WTC11 (cell line): ENCODE measurements around the gene RFC4.

ENCODE experiments used
- ZNF138 ChIP-seq: sonication (generic); formaldehyde crosslinking; conservative IDR thresholded peaks from 2 replicates; pipeline ENCODE4 v1.8.1; 2022; ENCODE audit warnings: mild to moderate bottlenecking, moderate library complexity, missing genetic modification reagents
- TF ChIP-seq, protein P1 (sequence below): fragments of 200-600 bp; IDR thresholded peaks from 2 replicates; pipeline ENCODE4 v1.8.0; 2022; ENCODE audit warnings: antibody characterized with exemption
- TF ChIP-seq, protein P2 (sequence below): sonication (generic); formaldehyde crosslinking; IDR thresholded peaks from 2 replicates; pipeline ENCODE4 v1.8.1; 2023; ENCODE audit warnings: mild to moderate bottlenecking, missing genetic modification reagents, moderate library complexity

DNA sequence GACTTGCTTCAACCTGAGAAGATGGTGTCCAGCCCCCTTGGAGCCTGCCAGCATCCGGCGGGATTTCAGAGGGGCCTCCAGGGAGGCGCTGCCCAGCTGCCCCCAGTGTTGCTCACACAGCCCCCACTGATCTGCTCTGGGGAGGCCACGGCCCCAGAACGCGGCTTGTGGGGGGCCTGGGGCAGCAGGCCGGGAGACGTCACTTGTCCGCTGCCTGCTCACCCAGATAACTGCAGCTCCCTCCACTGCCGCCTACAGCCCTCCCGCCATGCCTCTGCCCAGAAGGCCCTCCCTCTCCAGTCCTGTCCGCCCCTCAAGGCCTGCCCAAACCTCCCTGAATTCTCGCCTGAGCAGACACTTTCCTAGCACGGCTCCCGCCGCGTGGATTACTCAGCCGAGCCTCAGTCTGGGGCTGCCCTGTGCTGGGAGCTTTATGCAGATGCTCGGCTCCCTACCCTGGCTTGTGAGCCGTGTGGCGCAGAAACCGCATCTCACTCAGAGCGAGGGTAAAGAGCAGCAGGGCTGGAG, 19.1 kb upstream of the RFC4 start:
- TF ChIP-seq, protein P1, sequence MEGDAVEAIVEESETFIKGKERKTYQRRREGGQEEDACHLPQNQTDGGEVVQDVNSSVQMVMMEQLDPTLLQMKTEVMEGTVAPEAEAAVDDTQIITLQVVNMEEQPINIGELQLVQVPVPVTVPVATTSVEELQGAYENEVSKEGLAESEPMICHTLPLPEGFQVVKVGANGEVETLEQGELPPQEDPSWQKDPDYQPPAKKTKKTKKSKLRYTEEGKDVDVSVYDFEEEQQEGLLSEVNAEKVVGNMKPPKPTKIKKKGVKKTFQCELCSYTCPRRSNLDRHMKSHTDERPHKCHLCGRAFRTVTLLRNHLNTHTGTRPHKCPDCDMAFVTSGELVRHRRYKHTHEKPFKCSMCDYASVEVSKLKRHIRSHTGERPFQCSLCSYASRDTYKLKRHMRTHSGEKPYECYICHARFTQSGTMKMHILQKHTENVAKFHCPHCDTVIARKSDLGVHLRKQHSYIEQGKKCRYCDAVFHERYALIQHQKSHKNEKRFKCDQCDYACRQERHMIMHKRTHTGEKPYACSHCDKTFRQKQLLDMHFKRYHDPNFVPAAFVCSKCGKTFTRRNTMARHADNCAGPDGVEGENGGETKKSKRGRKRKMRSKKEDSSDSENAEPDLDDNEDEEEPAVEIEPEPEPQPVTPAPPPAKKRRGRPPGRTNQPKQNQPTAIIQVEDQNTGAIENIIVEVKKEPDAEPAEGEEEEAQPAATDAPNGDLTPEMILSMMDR: no peak
- TF ChIP-seq ZNF138 (CRISPR knock-in tag): no peak
- TF ChIP-seq, protein P2, sequence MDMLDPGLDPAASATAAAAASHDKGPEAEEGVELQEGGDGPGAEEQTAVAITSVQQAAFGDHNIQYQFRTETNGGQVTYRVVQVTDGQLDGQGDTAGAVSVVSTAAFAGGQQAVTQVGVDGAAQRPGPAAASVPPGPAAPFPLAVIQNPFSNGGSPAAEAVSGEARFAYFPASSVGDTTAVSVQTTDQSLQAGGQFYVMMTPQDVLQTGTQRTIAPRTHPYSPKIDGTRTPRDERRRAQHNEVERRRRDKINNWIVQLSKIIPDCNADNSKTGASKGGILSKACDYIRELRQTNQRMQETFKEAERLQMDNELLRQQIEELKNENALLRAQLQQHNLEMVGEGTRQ: no peak
